Measurements from ENCODE around the gene AKAP13.
A peak's percentile ranks its signal among the peaks of the same experiment; 100 is the strongest.
"Not testable (repeated sequence)": the region's sequence is repeated elsewhere in the genome, so short reads cannot be mapped to it uniquely, and the experiment has no call there.

AKAP13 gene

GRCh38 chr15:85412956-85413854, 32.8 kb downstream of the AKAP13 start:
- DNase-seq: peak; percentile 88

GRCh38 chr15:85414037-85414436, 33.6 kb downstream of the AKAP13 start:
- no peak for DNase-seq

GRCh38 chr15:85414495-85414894, 34.1 kb downstream of the AKAP13 start:
- no peak for DNase-seq

- DNase-seq: no peak
Measured at GRCh38 chr15:85414991-85415390, 34.6 kb downstream of the AKAP13 start.

- no peak for DNase-seq
Measured at GRCh38 chr15:85415783-85416182, 35.4 kb downstream of the AKAP13 start.

GRCh38 chr15:85417276-85417675, 36.9 kb downstream of the AKAP13 start:
- no peak for DNase-seq

GRCh38 chr15:85419161-85419560, 38.8 kb downstream of the AKAP13 start:
- no peak for DNase-seq

- DNase-seq: peak; percentile 54
Measured at GRCh38 chr15:85421116-85421925, 40.9 kb downstream of the AKAP13 start.

GRCh38 chr15:85422607-85423006, 42.2 kb downstream of the AKAP13 start:
- no peak for DNase-seq

GRCh38 chr15:85423256-85423655, 42.9 kb downstream of the AKAP13 start:
- DNase-seq: no peak

- no peak for DNase-seq
Measured at GRCh38 chr15:85424154-85424553, 43.8 kb downstream of the AKAP13 start.

GRCh38 chr15:85426481-85426880, 46.1 kb downstream of the AKAP13 start:
- DNase-seq: no peak

GRCh38 chr15:85427286-85428028, 47.1 kb downstream of the AKAP13 start:
- no peak for DNase-seq

- DNase-seq: no peak
Measured at GRCh38 chr15:85429522-85429921, 49.1 kb downstream of the AKAP13 start.

GRCh38 chr15:85430406-85431204, 50.2 kb downstream of the AKAP13 start:
- no peak for DNase-seq

GRCh38 chr15:85439996-85440395, 59.6 kb downstream of the AKAP13 start:
- no peak for DNase-seq

- no peak for DNase-seq
Measured at GRCh38 chr15:85440451-85440850, 60.0 kb downstream of the AKAP13 start.

GRCh38 chr15:85441854-85442253, 61.5 kb downstream of the AKAP13 start:
- DNase-seq: not testable (repeated sequence)

GRCh38 chr15:85443046-85443445, 62.6 kb downstream of the AKAP13 start:
- DNase-seq: no peak

- DNase-seq: peak; percentile 40
Measured at GRCh38 chr15:85443593-85444087, 63.2 kb downstream of the AKAP13 start.

GRCh38 chr15:85444122-85444745, 63.8 kb downstream of the AKAP13 start:
- no peak for DNase-seq

GRCh38 chr15:85445361-85445760, 65.0 kb downstream of the AKAP13 start:
- no peak for DNase-seq

All from fibroblast of skin of right biceps (primary cell).